ENCODE results near the gene TUT4.

The TUT4 gene

GRCh38 chr1:52404116-52404974, 148.5 kb downstream of the TUT4 start, which contains the start of the genes ORC1 and PRPF38A:
ORC1 (minus strand) TSS chr1:52404423; CDS start chr1:52402223, 2,200 bp downstream.
PRPF38A (plus strand) TSS chr1:52404602; CDS start chr1:52404750, 148 bp downstream.
- DNase-seq (ENCODE audit: low read depth): peak; percentile 94

GRCh38 chr1:52403566-52404115, 149.3 kb downstream of the TUT4 start:
- peak; percentile 50 for DNase-seq (ENCODE audit: low read depth)

- DNase-seq (ENCODE audit: low read depth): no peak
These were observed 150.0 kb downstream of the TUT4 start for GRCh38 chr1:52402860-52403240.

GRCh38 chr1:52400131-52400530, 152.8 kb downstream of the TUT4 start:
- no peak for DNase-seq (ENCODE audit: low read depth)

GRCh38 chr1:52399629-52400028, 153.3 kb downstream of the TUT4 start:
- DNase-seq (ENCODE audit: low read depth): no peak

- no peak for DNase-seq (ENCODE audit: low read depth)
These were observed 159.7 kb downstream of the TUT4 start for GRCh38 chr1:52393174-52393573.

- no peak for DNase-seq (ENCODE audit: low read depth)
These were observed 166.4 kb downstream of the TUT4 start for GRCh38 chr1:52386458-52386857.

- DNase-seq (ENCODE audit: low read depth): no peak
These were observed 167.5 kb downstream of the TUT4 start for GRCh38 chr1:52385376-52385775.

All from HS-27A (cell line).